GM23338 (cell line): ENCODE measurements around the gene PAM16. TPM values are rescaled to one million over a fixed set of nuclear protein-coding genes. Genes with fewer than 3 reads are reported as not detected.

ENCODE experiments used
- ATAC-seq: fragments of 200-7000 bp; cut with Tn5 transposase; 3 replicates; pipeline ENCODE4 v1.9.1; 2020
- DNase-seq: peaks from one replicate; pipeline ENCODE4 v3.0.0-alpha.2; 2015; ENCODE audit warnings: low spot score
- H2AFZ ChIP-seq: fragments of 200-600 bp; sonication (generic); 2 replicates; pipeline ENCODE4 v1.8.0; 2016; ENCODE audit warnings: antibody characterized with exemption, mild to moderate bottlenecking, moderate library complexity
- H3F3A ChIP-seq: fragments of 200-600 bp; sonication (generic); replicated peaks from 2 replicates; pipeline ENCODE4 v1.8.0; 2017; ENCODE audit warnings: antibody characterized with exemption, mixed run types, low read depth
- H3K27ac ChIP-seq: fragments of 200-600 bp; sonication (generic); 2 replicates; pipeline ENCODE4 v1.6.1; 2016; ENCODE audit warnings: low read depth
- H3K27me3 ChIP-seq: fragments of 200-600 bp; sonication (generic); 2 replicates; pipeline ENCODE4 v1.8.0; 2016; ENCODE audit warnings: mild to moderate bottlenecking, mixed run types, moderate library complexity; ENCODE audit not compliant: insufficient read depth
- H3K36me3 ChIP-seq: fragments of 200-600 bp; sonication (generic); 2 replicates; pipeline ENCODE4 v1.8.0; 2016; ENCODE audit warnings: mild to moderate bottlenecking; ENCODE audit not compliant: insufficient read depth
- H3K4me1 ChIP-seq: fragments of 200-600 bp; sonication (generic); 2 replicates; pipeline ENCODE4 v1.8.0; 2016; ENCODE audit warnings: mild to moderate bottlenecking, moderate library complexity; ENCODE audit not compliant: insufficient read depth
- H3K4me2 ChIP-seq: fragments of 200-600 bp; sonication (generic); 2 replicates; pipeline ENCODE4 v1.7.1; 2017; ENCODE audit warnings: mixed run types
- H3K4me3 ChIP-seq: fragments of 200-600 bp; sonication (generic); 2 replicates; pipeline ENCODE4 v1.6.1; 2016; ENCODE audit warnings: mixed run types
- H3K79me2 ChIP-seq: fragments of 200-600 bp; sonication (generic); replicated peaks from 2 replicates; pipeline ENCODE4 v1.8.0; 2017; ENCODE audit warnings: mild to moderate bottlenecking; ENCODE audit not compliant: insufficient read depth
- H3K9me2 ChIP-seq: fragments of 200-600 bp; sonication (generic); 2 replicates; pipeline ENCODE4 v1.8.0; 2017; ENCODE audit not compliant: insufficient read depth
- H4K20me1 ChIP-seq: fragments of 200-600 bp; sonication (generic); replicated peaks from 2 replicates; pipeline ENCODE4 v1.8.0; 2017; ENCODE audit warnings: mild to moderate bottlenecking; ENCODE audit not compliant: insufficient read depth
- H3K27ac Mint-ChIP-seq: 2 replicates; pipeline ENCODE4 v1.8.0; 2020; ENCODE audit warnings: inconsistent platforms, mild to moderate bottlenecking, moderate library complexity, mixed read lengths
- H3K27me3 Mint-ChIP-seq: 3 replicates; pipeline ENCODE4 v1.8.0; 2022; ENCODE audit warnings: low read depth, mild to moderate bottlenecking, moderate library complexity, mixed read lengths, inconsistent platforms; ENCODE audit not compliant: insufficient read depth, poor library complexity
- H3K36me3 Mint-ChIP-seq: 3 replicates; pipeline ENCODE4 v1.8.0; 2021; ENCODE audit warnings: low read depth, mild to moderate bottlenecking, inconsistent platforms, moderate library complexity, mixed read lengths
- H3K4me1 Mint-ChIP-seq: 3 replicates; pipeline ENCODE4 v1.8.0; 2020; ENCODE audit warnings: mild to moderate bottlenecking, inconsistent platforms, mixed read lengths
- H3K4me3 Mint-ChIP-seq: 3 replicates; pipeline ENCODE4 v1.8.0; 2021; ENCODE audit warnings: moderate library complexity, mild to moderate bottlenecking, inconsistent platforms, mixed read lengths
- H3K9me3 Mint-ChIP-seq: 3 replicates; pipeline ENCODE4 v1.8.0; 2020; ENCODE audit warnings: moderate library complexity, mild to moderate bottlenecking, inconsistent platforms, mixed read lengths
- CREB1 ChIP-seq: fragments of 250-450 bp; sonication (Bioruptor Pico); IDR thresholded peaks from 2 replicates; pipeline ENCODE4 v1.5.0; 2020; ENCODE audit warnings: low read depth, mild to moderate bottlenecking, moderate library complexity
- CTCF ChIP-seq, 2 experiments: fragments of 200-600 bp in 1 of 2; sonication (generic) in 1 of 2; conservative IDR thresholded peaks; 2 replicates each; pipeline versions ENCODE4 v1.5.1 to v1.6.1; 2016 to 2017; ENCODE audit warnings: antibody characterized with exemption in 2 of 2, low read depth in 2 of 2, mild to moderate bottlenecking in 2 of 2, moderate library complexity in 1 of 2
- ETS1 ChIP-seq: IDR thresholded peaks from 2 replicates; pipeline ENCODE4 v1.6.1; 2016; ENCODE audit warnings: antibody characterized with exemption
- EZH2phosphoT487 ChIP-seq: fragments of 200-600 bp; sonication (generic); IDR thresholded peaks from one replicate; pipeline ENCODE4 v1.8.1; 2018; ENCODE audit warnings: antibody characterized with exemption; ENCODE audit not compliant: unreplicated experiment
- JUNB ChIP-seq: IDR thresholded peaks from one replicate; pipeline ENCODE4 v1.6.1; 2016; ENCODE audit warnings: antibody characterized with exemption; ENCODE audit not compliant: unreplicated experiment
- NANOG ChIP-seq: IDR thresholded peaks from 2 replicates; pipeline ENCODE4 v1.6.1; 2016; ENCODE audit warnings: antibody characterized with exemption, borderline replicate concordance
- POLR2AphosphoS5 ChIP-seq: IDR thresholded peaks from 2 replicates; pipeline ENCODE4 v1.6.1; 2016; ENCODE audit warnings: antibody characterized with exemption, low read depth
- REST ChIP-seq: IDR thresholded peaks from one replicate; pipeline ENCODE4 v1.6.1; 2018; ENCODE audit warnings: antibody characterized with exemption; ENCODE audit not compliant: unreplicated experiment
- STAT1 ChIP-seq: IDR thresholded peaks from one replicate; pipeline ENCODE4 v1.6.1; 2016; ENCODE audit warnings: antibody characterized with exemption; ENCODE audit not compliant: unreplicated experiment
- ZNF114 ChIP-seq: fragments of 250-450 bp; sonication (Bioruptor Pico); IDR thresholded peaks from 2 replicates; pipeline ENCODE4 v1.5.0; 2020; ENCODE audit warnings: mild to moderate bottlenecking, moderate library complexity
- ZNF331 ChIP-seq: fragments of 250-450 bp; sonication (Bioruptor Pico); IDR thresholded peaks from 2 replicates; pipeline ENCODE4 v1.5.0; 2020; ENCODE audit warnings: low read depth, mild to moderate bottlenecking, moderate library complexity
- ZNF462 ChIP-seq: fragments of 250-450 bp; sonication (Bioruptor Pico); IDR thresholded peaks from 2 replicates; pipeline ENCODE4 v1.5.0; 2020; ENCODE audit warnings: mild to moderate bottlenecking, moderate library complexity
- polyA plus RNA-seq: library from polyadenylated mRNA; unstranded; fragments of >200 nt; fragmentation: Nextera tagmentation; extraction: Ambion mirVana; gene quantifications from 2 replicates; pipeline ENCODE4 v1.2.1, GENCODE V29; 2016
- total RNA-seq: library from RNA; depleted of rRNA; stranded (reverse); fragments of >200 nt; shearing (Covaris generic); gene quantifications from 2 replicates; pipeline ENCODE4 v1.2.3, GENCODE V29; 2014

PAM16 gene
- total and polyA plus RNA-seq, 2 experiments from 2014 or later, result 84.1 to 283 TPM

- Mint-ChIP-seq H3K9me3 (no peaks in the 10 kb centered on the region), H3K4me3 (no peak overlapping the region), H3K36me3 (no peaks in the 10 kb centered on the region), H3K27me3 (peaks cover 8% of the 10 kb centered on the region), H3K4me1 (peaks cover 23% of the 10 kb centered on the region), H3K27ac (no peak overlapping the region)
- no peak overlapping the region for H3K4me2 ChIP-seq
- H3F3A ChIP-seq, result peaks cover 7% of the 10 kb centered on the region
- H3K36me3 ChIP-seq, result no peaks in the 10 kb centered on the region
- peaks cover 11% of the 10 kb centered on the region; the same call in 1 of the 2 replicates for H4K20me1 ChIP-seq
- no peak overlapping the region for H3K27ac ChIP-seq
- no peak for TF ChIP-seq REST
- TF ChIP-seq ZNF331, result no peak
- TF ChIP-seq ETS1, result no peak
- TF ChIP-seq CREB1 (CRISPR knock-in tag), result no peak
- no peak for TF ChIP-seq POLR2AphosphoS5
- no peak for TF ChIP-seq STAT1
- no peak for TF ChIP-seq NANOG
- no peak for TF ChIP-seq CTCF (conservative IDR thresholded peaks at IDR 0.05; ENCODE audit: low read depth in 2 of 2)
- no peak for TF ChIP-seq ZNF462
- TF ChIP-seq EZH2phosphoT487, result no peak
- TF ChIP-seq JUNB, result no peak
- no peak for TF ChIP-seq ZNF114 (CRISPR knock-in tag)
- DNase-seq (no peak), ATAC-seq (no peak)
- peaks cover 42% of the 10 kb centered on the region for H3K4me1 ChIP-seq
- H3K9me2 ChIP-seq, result no peaks in the 10 kb centered on the region
- no peak overlapping the region for H3K4me3 ChIP-seq
- no peaks in the 10 kb centered on the region for H3K27me3 ChIP-seq
- peaks cover 82% of the 10 kb centered on the region for H3K79me2 ChIP-seq
- no peak overlapping the region for H2AFZ ChIP-seq
Observed at GRCh38 chr16:4322121-4323052, 28.7 kb downstream of the PAM16 start.
